ENCODE data around the gene ATF3.
A peak's percentile ranks its signal among the peaks of the same experiment; 100 is the strongest.

The ATF3 gene

GRCh38 chr1:212565571-212566305 is 42.8 kb upstream of the ATF3 start:
- no peak for TF ChIP-seq CTCF (IDR thresholded peaks at IDR 0.05; ENCODE audit: borderline replicate concordance, control extremely low read depth, extremely low read depth, insufficient read depth, missing control alignments)
- in situ Hi-C loops (cut with MboI; ENCODE audit: low sequenced_read_pairs, unreplicated experiment): loop anchor here (10.0 kb wide), 1 partner anchor 59 kb away; a partner anchor contains a TSS
- DNase-seq (ENCODE audit: low spot score): no peak

- no peak for TF ChIP-seq CTCF (IDR thresholded peaks at IDR 0.05; ENCODE audit: borderline replicate concordance, control extremely low read depth, extremely low read depth, insufficient read depth, missing control alignments)
- DNase-seq (ENCODE audit: low spot score): peak; percentile 85
- in situ Hi-C loops (cut with MboI; ENCODE audit: low sequenced_read_pairs, unreplicated experiment): loop anchor here (10.0 kb wide), 1 partner anchor 58 kb away; a partner anchor contains a TSS
These were observed 41.8 kb upstream of the ATF3 start for GRCh38 chr1:212566522-212567479.

- no peak for DNase-seq (ENCODE audit: low spot score)
- in situ Hi-C loops (cut with MboI; ENCODE audit: low sequenced_read_pairs, unreplicated experiment): loop anchor here (10.0 kb wide), 1 partner anchor 57 kb away; a partner anchor contains a TSS
- no peak for TF ChIP-seq CTCF (IDR thresholded peaks at IDR 0.05; ENCODE audit: borderline replicate concordance, control extremely low read depth, extremely low read depth, insufficient read depth, missing control alignments)
These were observed 40.9 kb upstream of the ATF3 start for GRCh38 chr1:212567638-212568037.

GRCh38 chr1:212568978-212569537 is 39.5 kb upstream of the ATF3 start:
- no peak for DNase-seq (ENCODE audit: low spot score)
- in situ Hi-C loops (cut with MboI; ENCODE audit: low sequenced_read_pairs, unreplicated experiment): loop anchor here (10.0 kb wide), 1 partner anchor 56 kb away; a partner anchor contains a TSS
- TF ChIP-seq CTCF (IDR thresholded peaks at IDR 0.05; ENCODE audit: borderline replicate concordance, control extremely low read depth, extremely low read depth, insufficient read depth, missing control alignments): no peak

- in situ Hi-C loops (cut with MboI; ENCODE audit: low sequenced_read_pairs, unreplicated experiment): no loop called here
- no peak for TF ChIP-seq CTCF (IDR thresholded peaks at IDR 0.05; ENCODE audit: borderline replicate concordance, control extremely low read depth, extremely low read depth, insufficient read depth, missing control alignments)
- DNase-seq (ENCODE audit: low spot score): no peak
These were observed 33.8 kb upstream of the ATF3 start for GRCh38 chr1:212574732-212575131.

- DNase-seq (ENCODE audit: low spot score): no peak
- in situ Hi-C loops (cut with MboI; ENCODE audit: low sequenced_read_pairs, unreplicated experiment): no loop called here
- no peak for TF ChIP-seq CTCF (IDR thresholded peaks at IDR 0.05; ENCODE audit: borderline replicate concordance, control extremely low read depth, extremely low read depth, insufficient read depth, missing control alignments)
These were observed 33.2 kb upstream of the ATF3 start for GRCh38 chr1:212575333-212575732.

Measured in GM13976 (cell line).